ENCODE results near the gene LPAR2. TPM values are rescaled to one million over a fixed set of nuclear protein-coding genes. Genes with fewer than 3 reads are reported as not detected.
A peak's percentile ranks its signal among the peaks of the same experiment; 100 is the strongest.
"Not testable (repeated sequence)": the region's sequence is repeated elsewhere in the genome, so short reads cannot be mapped to it uniquely, and the experiment has no call there.

LPAR2 gene
- total RNA-seq, 4 donors from 2014 or later = 16.5 to 31.6 (median 28.2) TPM

DNA sequence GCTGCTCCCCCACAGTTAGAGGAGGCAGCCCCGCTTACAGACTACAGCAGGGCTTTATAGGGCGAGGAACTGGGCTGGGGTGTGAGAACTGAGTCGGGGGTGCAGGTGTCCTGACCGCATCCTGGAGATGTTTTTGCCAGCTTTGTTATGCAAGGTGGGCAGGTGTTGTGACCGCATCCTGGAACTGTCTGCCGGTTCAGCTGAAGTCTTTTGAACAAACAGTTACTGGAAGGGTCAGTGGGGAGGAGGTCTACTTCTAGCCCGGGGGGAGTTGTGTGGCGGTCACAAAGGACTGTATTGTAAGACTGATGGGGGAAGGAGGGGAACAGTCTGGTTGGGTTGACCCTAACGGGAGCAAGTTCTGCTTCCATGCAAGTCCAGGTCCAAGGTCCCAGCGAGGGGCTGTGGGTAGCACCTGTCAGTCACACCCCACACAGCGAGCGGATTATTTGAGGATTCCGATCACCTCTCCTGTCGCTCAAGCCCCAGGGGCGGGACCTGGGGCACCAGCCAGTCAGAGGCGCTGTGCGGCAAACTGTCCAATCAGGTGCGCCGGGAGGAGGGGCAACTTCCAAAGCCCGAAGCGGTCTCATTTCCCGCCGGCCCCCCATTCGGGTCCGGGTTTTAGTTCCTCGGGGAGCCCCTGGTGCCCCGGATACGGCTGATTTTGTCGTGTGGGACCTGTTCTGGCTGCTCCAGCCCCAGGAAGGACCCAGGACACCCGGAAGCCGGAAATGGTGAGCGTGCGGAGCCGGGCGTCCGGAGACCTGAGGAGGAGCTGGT is 40.4 kb upstream of the LPAR2 start, which contains the start of gene ZNF101:
ZNF101 (plus strand) TSS at position 610 of the 783 bp plus-strand sequence; CDS start at position 735, 125 bp downstream.
- intact Hi-C loops (cut with DNase I; ENCODE audit: low total_unique reads) = no loop called here
- 8 to 13% methylated on average over 14 to 31 of the region's 36 CpGs for WGBS, 2 donors

DNA sequence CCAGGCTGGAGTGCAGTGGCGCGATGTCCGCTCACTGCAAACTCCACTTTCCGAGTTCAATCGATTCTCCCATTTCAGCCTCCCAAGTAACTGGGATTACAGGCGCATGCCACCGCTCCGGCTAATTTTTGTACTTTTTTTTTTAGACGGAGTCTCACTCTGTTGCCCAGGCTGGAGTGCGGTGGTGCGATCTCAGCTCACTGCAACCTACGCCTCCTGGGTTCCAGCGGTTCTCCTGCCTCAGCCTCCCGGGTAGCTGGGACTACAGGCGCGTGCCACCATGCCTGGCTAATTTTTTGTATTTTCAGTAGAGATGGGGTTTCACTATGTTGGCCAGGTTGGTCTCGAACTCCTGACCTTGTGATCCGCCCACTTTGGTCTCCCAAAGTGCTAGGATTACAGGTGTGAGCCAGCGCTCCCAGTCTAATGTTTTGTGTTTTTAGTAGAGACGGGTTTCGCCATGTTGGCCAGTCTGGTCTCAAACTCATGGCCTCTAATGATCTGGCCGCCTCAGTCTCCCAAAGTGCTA is 37.5 kb upstream of the LPAR2 start:
- intact Hi-C loops (cut with DNase I; ENCODE audit: low total_unique reads); H3K4me3 ChIP-seq (ENCODE audit: low read depth, poor library complexity, severe bottlenecking): not testable (repeated sequence)
- 97% methylated on average over 22 of the region's 22 CpGs for WGBS, 2 donors
- DNase-seq (ENCODE audit: low spot score in 2 of 2) = peak in 1 of 2 donors; percentile 78

More for the DNA sequence above, 40.4 kb upstream of the LPAR2 start, which contains the start of gene ZNF101:
- peak within 1 kb of the TSS; percentile 72 for H3K4me3 ChIP-seq (ENCODE audit: low read depth, poor library complexity, severe bottlenecking)
- peak; percentile 91 to 99 for DNase-seq (ENCODE audit: low spot score in 2 of 2)
- TF ChIP-seq, protein P1, sequence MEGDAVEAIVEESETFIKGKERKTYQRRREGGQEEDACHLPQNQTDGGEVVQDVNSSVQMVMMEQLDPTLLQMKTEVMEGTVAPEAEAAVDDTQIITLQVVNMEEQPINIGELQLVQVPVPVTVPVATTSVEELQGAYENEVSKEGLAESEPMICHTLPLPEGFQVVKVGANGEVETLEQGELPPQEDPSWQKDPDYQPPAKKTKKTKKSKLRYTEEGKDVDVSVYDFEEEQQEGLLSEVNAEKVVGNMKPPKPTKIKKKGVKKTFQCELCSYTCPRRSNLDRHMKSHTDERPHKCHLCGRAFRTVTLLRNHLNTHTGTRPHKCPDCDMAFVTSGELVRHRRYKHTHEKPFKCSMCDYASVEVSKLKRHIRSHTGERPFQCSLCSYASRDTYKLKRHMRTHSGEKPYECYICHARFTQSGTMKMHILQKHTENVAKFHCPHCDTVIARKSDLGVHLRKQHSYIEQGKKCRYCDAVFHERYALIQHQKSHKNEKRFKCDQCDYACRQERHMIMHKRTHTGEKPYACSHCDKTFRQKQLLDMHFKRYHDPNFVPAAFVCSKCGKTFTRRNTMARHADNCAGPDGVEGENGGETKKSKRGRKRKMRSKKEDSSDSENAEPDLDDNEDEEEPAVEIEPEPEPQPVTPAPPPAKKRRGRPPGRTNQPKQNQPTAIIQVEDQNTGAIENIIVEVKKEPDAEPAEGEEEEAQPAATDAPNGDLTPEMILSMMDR (IDR thresholded peaks at IDR 0.05) = no peak
- TF ChIP-seq POLR2A (IDR thresholded peaks at IDR 0.05) = no peak

DNA sequence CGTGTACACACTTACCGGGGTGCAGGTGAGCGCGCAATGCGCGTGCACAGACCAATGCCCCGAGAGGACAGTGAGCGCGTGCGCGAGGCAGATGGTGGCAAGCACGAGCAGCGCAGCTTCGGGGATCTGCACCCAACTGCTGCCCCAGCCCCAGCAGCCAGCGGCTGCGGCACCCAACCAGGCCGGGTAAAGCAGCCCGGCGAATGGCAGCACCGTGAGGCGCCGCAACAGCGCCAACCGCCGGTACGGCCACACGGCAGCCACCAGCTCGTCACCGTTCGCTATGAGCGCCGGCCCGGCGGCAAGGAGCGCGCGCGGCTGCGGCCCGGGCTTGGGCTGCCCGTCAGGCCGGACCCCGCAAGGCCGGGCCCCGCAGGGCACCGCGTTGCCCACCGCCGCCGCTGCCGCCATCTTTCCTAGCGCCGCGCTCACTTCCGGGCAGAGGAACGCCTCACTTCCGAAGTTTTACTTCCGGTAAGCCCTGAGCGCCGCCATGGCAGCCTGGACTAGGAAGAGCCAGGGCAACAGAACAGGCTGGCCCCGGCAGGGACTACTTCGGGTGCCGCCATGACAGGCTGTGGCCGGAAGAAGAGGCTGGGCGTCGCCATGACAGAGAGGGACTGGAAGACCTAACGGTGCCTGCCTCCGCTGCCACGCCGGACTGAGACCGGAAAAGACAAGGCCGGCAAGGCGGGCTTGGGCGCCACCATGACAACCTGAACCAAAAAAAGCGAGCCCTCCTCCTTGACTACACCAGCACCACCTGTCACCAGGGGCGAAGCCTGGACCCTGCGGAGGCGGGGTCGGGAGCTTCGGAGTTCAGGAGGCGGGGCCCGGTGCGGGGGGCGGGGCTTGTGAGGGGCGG is 35.5 kb upstream of the LPAR2 start, which contains the start of gene ATP13A1:
ATP13A1 (minus strand) TSS at position 421 of the 865 bp plus-strand sequence; CDS start at position 411, 10 bp downstream.
- TF ChIP-seq POLR2A (IDR thresholded peaks at IDR 0.05) = no peak
- TF ChIP-seq, protein P1 (IDR thresholded peaks at IDR 0.05) = no peak
- intact Hi-C loops (cut with DNase I; ENCODE audit: low total_unique reads) = no loop called here
- 0% methylated on average over 43 to 59 of the region's 85 CpGs for WGBS, 2 donors
- DNase-seq (ENCODE audit: low spot score in 2 of 2) = peak; percentile 96 to 99
- peak within 1 kb of the TSS; percentile 84 for H3K4me3 ChIP-seq (ENCODE audit: low read depth, poor library complexity, severe bottlenecking)

DNA sequence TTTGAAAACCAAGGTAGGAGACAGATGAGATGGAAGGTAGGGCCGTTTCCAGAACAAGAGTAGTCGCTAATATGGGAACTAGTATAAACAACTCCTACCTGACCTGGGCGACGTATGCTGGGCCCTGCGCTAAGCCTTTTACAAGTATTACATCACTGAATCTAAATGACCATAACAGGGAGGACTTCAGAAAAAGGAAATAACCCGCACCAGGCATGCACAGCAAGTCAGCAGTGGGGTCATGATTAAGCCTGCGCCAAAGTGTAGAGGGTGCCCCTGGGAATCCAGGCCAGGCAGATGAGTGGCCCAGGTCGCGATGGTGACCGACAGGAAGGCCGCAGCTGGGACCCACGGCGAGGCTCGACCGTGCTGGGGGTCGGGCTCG is 34.8 kb upstream of the LPAR2 start:
- DNase-seq (ENCODE audit: low spot score in 2 of 2) = no peak
- no peak for TF ChIP-seq POLR2A (IDR thresholded peaks at IDR 0.05)
- TF ChIP-seq, protein P1 (IDR thresholded peaks at IDR 0.05) = no peak
- peak overlapping the region; percentile 84 for H3K4me3 ChIP-seq (ENCODE audit: low read depth, poor library complexity, severe bottlenecking)
- intact Hi-C loops (cut with DNase I; ENCODE audit: low total_unique reads) = no loop called here
- WGBS, 2 donors = 5 to 8% methylated on average over 14 to 17 of the region's 17 CpGs

DNA sequence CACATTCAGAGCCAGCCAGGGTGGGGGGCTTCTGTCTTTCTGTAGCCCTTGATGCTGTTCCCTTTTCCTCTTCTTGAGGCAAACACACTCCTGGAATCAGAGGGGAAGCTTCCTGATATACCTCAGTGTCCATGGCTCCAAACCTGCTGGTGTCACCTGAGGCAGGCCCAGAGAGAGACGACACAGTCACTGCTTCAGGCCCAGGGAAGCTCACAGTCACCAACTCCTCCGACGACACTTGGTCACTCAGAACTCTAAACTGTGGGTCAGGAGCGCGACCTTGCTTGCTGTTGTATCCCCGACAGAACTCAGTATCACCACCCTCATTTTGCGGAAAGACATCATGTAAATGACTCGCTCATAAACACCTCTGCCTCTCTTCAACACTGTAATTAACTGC is 34.3 kb upstream of the LPAR2 start:
- H3K4me3 ChIP-seq (ENCODE audit: low read depth, poor library complexity, severe bottlenecking) = no peak overlapping the region
- TF ChIP-seq POLR2A (IDR thresholded peaks at IDR 0.05) = no peak
- TF ChIP-seq, protein P1 (IDR thresholded peaks at IDR 0.05) = no peak
- DNase-seq (ENCODE audit: low spot score in 2 of 2) = no peak
- WGBS, 2 donors = 81 to 82% methylated on average over 8 of the region's 8 CpGs
- intact Hi-C loops (cut with DNase I; ENCODE audit: low total_unique reads) = no loop called here
